H1 (cell line): ENCODE data around the gene VPS37C. TPM values are rescaled to one million over a fixed set of nuclear protein-coding genes. Genes with fewer than 3 reads are reported as not detected.

Experiments used
- CTCF ChIA-PET: fragments of 300-600 bp; sonication (Branson Sonifier 250); formaldehyde crosslinking; loops from one replicate; lab custom pipeline; 2021; ENCODE audit not compliant: partially characterized antibody; lab: Charles Lee
- POLR2A ChIA-PET: fragments of 300-600 bp; sonication (Branson Sonifier 250); formaldehyde crosslinking; loops from one replicate; lab custom pipeline; 2021; ENCODE audit warnings: inconsistent platforms; ENCODE audit not compliant: partially characterized antibody; lab: Charles Lee
- DNase-seq, 2 experiments: peaks; one replicate each; pipeline versions ENCODE4 v3.0.0 to v3.0.0-alpha.2; 2010 to 2022; ENCODE audit warnings: low spot score in 2 of 2, low read depth in 1 of 2, mixed read lengths in 1 of 2
- FAIRE-seq: peaks from 2 replicates; lab custom pipeline; 2011; peaks lifted over from hg19 to GRCh38; lab: Jason Lieb, UNC
- H2AFZ ChIP-seq: 2 replicates; pipeline ENCODE4 v1.8.1; 2012; ENCODE audit warnings: low read length, inconsistent platforms
- H2AK5ac ChIP-seq: 2 replicates; pipeline ENCODE4 v1.6.1; 2013; ENCODE audit warnings: low read depth, low read length
- H2BK120ac ChIP-seq: replicated peaks from 2 replicates; pipeline ENCODE3; 2013; ENCODE audit warnings: low read depth, low read length, inconsistent platforms
- H2BK12ac ChIP-seq: 2 replicates; pipeline ENCODE4 v1.6.1; 2013; ENCODE audit warnings: low read depth, low read length
- H2BK15ac ChIP-seq: 2 replicates; pipeline ENCODE4 v1.6.1; 2013; ENCODE audit warnings: low read length
- H2BK20ac ChIP-seq: 2 replicates; pipeline ENCODE4 v1.6.1; 2013; ENCODE audit warnings: low read length
- H2BK5ac ChIP-seq: 2 replicates; pipeline ENCODE4 v1.6.1; 2013; ENCODE audit warnings: low read depth, low read length
- H3K14ac ChIP-seq: 2 replicates; pipeline ENCODE4 v1.6.1; 2013; ENCODE audit warnings: inconsistent platforms; ENCODE audit not compliant: insufficient read length
- H3K18ac ChIP-seq: 2 replicates; pipeline ENCODE4 v1.6.1; 2013; ENCODE audit warnings: low read length; ENCODE audit errors: extremely low read depth
- H3K23ac ChIP-seq: 2 replicates; pipeline ENCODE4 v1.6.1; 2013; ENCODE audit warnings: inconsistent platforms; ENCODE audit not compliant: insufficient read length
- H3K23me2 ChIP-seq: 2 replicates; pipeline ENCODE4 v1.6.1; 2013; ENCODE audit warnings: low read depth, low read length
- H3K27ac ChIP-seq: 2 replicates; pipeline ENCODE4 v1.6.1; 2011; ENCODE audit warnings: low read depth, low read length, inconsistent platforms
- H3K27me3 ChIP-seq, 4 experiments: replicated peaks in 1 of 4; 1 replicate in 1 of 4; 2 replicates in 3 of 4; pipeline versions ENCODE4 v1.6.1 to v1.8.1; 2011 to 2013; ENCODE audit warnings: low read length in 3 of 4, mild to moderate bottlenecking in 3 of 4, inconsistent platforms in 2 of 4, mixed read lengths in 2 of 4, moderate library complexity in 1 of 4; ENCODE audit not compliant: control insufficient read depth in 3 of 4, insufficient read depth in 3 of 4; ENCODE audit errors: extremely low read depth in 1 of 4
- H3K36me3 ChIP-seq, 4 experiments: 2 replicates each; pipeline versions ENCODE4 v1.6.1 to v1.8.1; 2011 to 2013; ENCODE audit warnings: mild to moderate bottlenecking in 4 of 4, low read length in 3 of 4, moderate library complexity in 2 of 4, control low read depth in 1 of 4, inconsistent platforms in 1 of 4; ENCODE audit not compliant: insufficient read depth in 4 of 4, control insufficient read depth in 2 of 4
- H3K4ac ChIP-seq: replicated peaks from 2 replicates; pipeline ENCODE3; 2013; ENCODE audit warnings: low read length, low read depth, mixed read lengths, inconsistent platforms; ENCODE audit not compliant: insufficient read length
- H3K4me1 ChIP-seq, 4 experiments: replicated peaks in 1 of 4; 1 replicate in 1 of 4; 2 replicates in 3 of 4; pipeline versions ENCODE4 v1.6.1 to v1.8.1; 2011 to 2013; ENCODE audit warnings: low read length in 3 of 4, inconsistent platforms in 2 of 4, mixed read lengths in 1 of 4; ENCODE audit not compliant: insufficient read depth in 4 of 4, control insufficient read depth in 3 of 4
- H3K4me2 ChIP-seq, 2 experiments: 2 replicates each; pipeline versions ENCODE4 v1.6.1 to v1.8.1; 2011 to 2013; ENCODE audit warnings: low read depth in 2 of 2, low read length in 2 of 2, control low read depth in 1 of 2, inconsistent platforms in 1 of 2, mild to moderate bottlenecking in 1 of 2; ENCODE audit not compliant: insufficient read depth in 1 of 2
- H3K4me3 ChIP-seq, 4 experiments: fragments of 200-600, 300-600 bp in 1 of 4; sonication (generic), shearing (Covaris generic), sonication (Bioruptor Twin) in 1 of 4; 2 replicates each; pipeline versions ENCODE4 v1.5.1 to v1.8.1; 2011 to 2016; ENCODE audit warnings: low read length in 4 of 4, low read depth in 3 of 4, control low read depth in 2 of 4, inconsistent platforms in 2 of 4, mild to moderate bottlenecking in 2 of 4, mixed read lengths in 1 of 4, moderate library complexity in 1 of 4; ENCODE audit not compliant: insufficient read depth in 2 of 4; ENCODE audit errors: extremely low read depth in 1 of 4
- H3K56ac ChIP-seq: replicated peaks from 2 replicates; pipeline ENCODE3; 2013; ENCODE audit warnings: low read depth, mild to moderate bottlenecking, mixed read lengths, low read length, inconsistent platforms; ENCODE audit not compliant: insufficient read length
- H3K79me1 ChIP-seq: 2 replicates; pipeline ENCODE4 v1.6.1; 2013; ENCODE audit warnings: low read depth, low read length, control low read depth
- H3K79me2 ChIP-seq, 2 experiments: 2 replicates each; pipeline versions ENCODE4 v1.6.1 to v1.8.1; 2012 to 2013; ENCODE audit warnings: low read length in 2 of 2, mild to moderate bottlenecking in 2 of 2, inconsistent platforms in 1 of 2; ENCODE audit not compliant: insufficient read depth in 2 of 2, control insufficient read depth in 1 of 2
- H3K9ac ChIP-seq, 4 experiments: replicated peaks in 1 of 4; 1 replicate in 1 of 4; 2 replicates in 3 of 4; pipeline versions ENCODE4 v1.6.1 to v1.8.1; 2011 to 2013; ENCODE audit warnings: low read depth in 3 of 4, low read length in 3 of 4, control low read depth in 2 of 4, mild to moderate bottlenecking in 2 of 4, moderate library complexity in 2 of 4, inconsistent platforms in 1 of 4; ENCODE audit errors: extremely low read depth in 1 of 4
- H3K9me3 ChIP-seq, 2 experiments: 2 replicates each; pipeline versions ENCODE4 v1.6.1 to v1.8.1; 2012 to 2013; ENCODE audit warnings: mild to moderate bottlenecking in 2 of 2, moderate library complexity in 2 of 2, control low read depth in 1 of 2, inconsistent platforms in 1 of 2, low read depth in 1 of 2, low read length in 1 of 2, mixed read lengths in 1 of 2; ENCODE audit not compliant: insufficient read depth in 2 of 2
- H4K20me1 ChIP-seq, 2 experiments: replicated peaks in 1 of 2; 2 replicates each; pipeline versions ENCODE3 to v1.8.1; 2011 to 2013; ENCODE audit warnings: inconsistent platforms in 2 of 2, low read length in 2 of 2, mild to moderate bottlenecking in 1 of 2; ENCODE audit not compliant: insufficient read depth in 2 of 2, control insufficient read depth in 1 of 2
- H4K5ac ChIP-seq: 2 replicates; pipeline ENCODE4 v1.6.1; 2013; ENCODE audit warnings: low read length, low read depth, mixed read lengths, inconsistent platforms; ENCODE audit not compliant: insufficient read length
- H4K8ac ChIP-seq: 2 replicates; pipeline ENCODE4 v1.8.0; 2013; ENCODE audit warnings: mild to moderate bottlenecking, moderate library complexity, low read length, inconsistent platforms; ENCODE audit not compliant: insufficient read depth; ENCODE audit errors: extremely low read depth
- H4K91ac ChIP-seq: replicated peaks from 2 replicates; pipeline ENCODE3; 2013; ENCODE audit warnings: low read length, mixed read lengths, inconsistent platforms; ENCODE audit not compliant: insufficient read length
- ATF3 ChIP-seq: IDR thresholded peaks from 2 replicates; pipeline ENCODE4 v1.6.1; 2011; ENCODE audit warnings: low read depth, mild to moderate bottlenecking, low read length; ENCODE audit not compliant: insufficient read depth
- BACH1 ChIP-seq: IDR thresholded peaks from 2 replicates; pipeline ENCODE4 v1.6.1; 2012; ENCODE audit warnings: low read length, improper control_type of control experiment
- CHD2 ChIP-seq: IDR thresholded peaks from 2 replicates; pipeline ENCODE4 v1.6.1; 2012; ENCODE audit warnings: low read length, improper control_type of control experiment
- JUND ChIP-seq: IDR thresholded peaks from 2 replicates; pipeline ENCODE4 v1.6.1; 2011; ENCODE audit warnings: mild to moderate bottlenecking, improper control_type of control experiment, low read length
- KDM1A ChIP-seq: fragments of 200-600, 300-600 bp; sonication (generic); IDR thresholded peaks from 2 replicates; pipeline ENCODE4 v1.7.1; 2016; ENCODE audit warnings: mild to moderate bottlenecking, low read length, borderline replicate concordance
- RFX5 ChIP-seq: IDR thresholded peaks from 2 replicates; pipeline ENCODE4 v1.6.1; 2011; ENCODE audit warnings: low read depth, low read length, improper control_type of control experiment, borderline replicate concordance
- WGBS, 2 experiments: shearing (Covaris generic) in 1 of 2; methylation state at CpG; one replicate each; pipeline versions ENCODE4 v1.1.6 to v1.1.7; 2013 to 2015; ENCODE audit warnings: low lambda C conversion rate in 2 of 2, mixed read lengths in 2 of 2, inconsistent platforms in 1 of 2, low coverage in 1 of 2, missing lambda C conversion rate in 1 of 2; ENCODE audit not compliant: insufficient replicate concordance in 2 of 2, insufficient coverage in 1 of 2, insufficient read length in 1 of 2; ENCODE audit errors: extremely low coverage in 1 of 2, missing lambda C conversion rate in 1 of 2; 5-methylcytosine and 5-hydroxymethylcytosine counted together
- polyA plus RNA-seq, 7 experiments: library from polyadenylated mRNA; depleted of rRNA in 3 of 7; stranded (reverse) in 5 of 7; unstranded in 2 of 7; fragments of >200 nt in 5 of 7; fragments of 200-250 nt in 2 of 7; gene quantifications; 1 replicate in 5 of 7; 2 replicates in 1 of 7; 4 replicates in 1 of 7; pipeline versions ENCODE4 v1.2.1 to v1.2.3, GENCODE V29; 2011 to 2013; ENCODE audit warnings: missing spikeins in 2 of 7, mixed read lengths in 2 of 7
- total RNA-seq: library from RNA; stranded (reverse); fragmentation: NEBNext Ultra II Directional; extraction: Animal tissue kit (Norgen Biotek cat#: 25700); gene quantifications from 2 replicates; pipeline ENCODE4 v1.2.1, GENCODE V29; 2021
- TF ChIP-seq, protein P1 (sequence below): IDR thresholded peaks from 2 replicates; pipeline ENCODE4 v1.6.1; 2011; ENCODE audit warnings: low read length, improper control_type of control experiment
- TF ChIP-seq, protein P2 (sequence below): IDR thresholded peaks from 2 replicates; pipeline ENCODE4 v1.6.1; 2012; ENCODE audit warnings: low read length, inconsistent platforms

The VPS37C gene
- total and polyA plus RNA-seq, 2 of the 8 experiments (the other 6 are each of a cell fraction or from before 2014, with no cell fraction given) = 12.9 to 21.0 TPM

DNA sequence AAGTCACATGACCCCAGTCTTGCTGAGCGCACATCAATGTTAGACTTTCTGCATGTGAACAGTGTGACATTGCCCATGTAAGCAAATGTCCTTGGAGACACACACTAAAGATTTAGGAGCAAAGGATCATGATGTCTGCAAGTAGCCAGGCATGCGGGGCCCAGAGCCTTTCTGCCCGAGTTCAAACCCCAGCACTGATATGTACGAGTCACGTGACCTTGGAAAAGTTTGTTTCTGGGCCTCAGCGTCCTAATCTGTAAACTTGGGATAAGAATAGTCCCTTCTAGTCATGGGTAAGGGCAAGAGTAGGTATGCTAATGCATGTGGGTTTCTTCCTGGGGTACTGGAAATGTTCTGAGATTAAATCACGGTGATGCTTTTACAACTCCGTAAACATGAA, 25.3 kb upstream of the VPS37C start:
- Histone ChIP-seq H3K56ac (no peak overlapping the region), H2BK5ac (no peak overlapping the region), H3K27ac (no peak overlapping the region), H2BK12ac (no peak overlapping the region), H4K20me1 (no peaks in the 10 kb centered on the region), H2AFZ (peak overlapping the region; percentile 30; the same call in 1 of the 2 replicates), H3K23me2 (no peaks in the 10 kb centered on the region), H3K14ac (no peak overlapping the region), H3K9ac (no peak overlapping the region), H2BK20ac (no peak overlapping the region), H4K5ac (no peak overlapping the region), H2AK5ac (no peak overlapping the region), H4K8ac (no peak overlapping the region), H3K4me2 (no peak overlapping the region), H3K27me3 (no peaks in the 10 kb centered on the region), H3K4me3 (no peak overlapping the region), H2BK15ac (no peak overlapping the region), H3K18ac (no peak overlapping the region), H3K36me3 (no peaks in the 10 kb centered on the region), H3K4me1 (no peaks in the 10 kb centered on the region), H2BK120ac (no peak overlapping the region), H3K4ac (no peak overlapping the region), H3K9me3 (no peaks in the 10 kb centered on the region), H3K23ac (no peak overlapping the region), H3K79me2 (no peaks in the 10 kb centered on the region), H4K91ac (no peak overlapping the region), H3K79me1 (no peaks in the 10 kb centered on the region)
- ChIA-PET POLR2A (no interaction called here), CTCF (interaction anchor here (0.8 to 5.0 kb wide), 29 partner anchors 8 to 246 kb away, joined by 3 to 38 read pairs (median 5); partner anchors contain the start of genes CD6 and VPS37C)
- no peak for DNase-seq
- FAIRE-seq = no peak
- WGBS, 2 experiments = 95% methylated on average over 8 of the region's 8 CpGs; no CpG with 5 or more reads in 1 of the 2 experiments
- TF ChIP-seq JUND = no peak
- no peak for TF ChIP-seq BACH1
- TF ChIP-seq, protein P1, sequence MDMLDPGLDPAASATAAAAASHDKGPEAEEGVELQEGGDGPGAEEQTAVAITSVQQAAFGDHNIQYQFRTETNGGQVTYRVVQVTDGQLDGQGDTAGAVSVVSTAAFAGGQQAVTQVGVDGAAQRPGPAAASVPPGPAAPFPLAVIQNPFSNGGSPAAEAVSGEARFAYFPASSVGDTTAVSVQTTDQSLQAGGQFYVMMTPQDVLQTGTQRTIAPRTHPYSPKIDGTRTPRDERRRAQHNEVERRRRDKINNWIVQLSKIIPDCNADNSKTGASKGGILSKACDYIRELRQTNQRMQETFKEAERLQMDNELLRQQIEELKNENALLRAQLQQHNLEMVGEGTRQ = no peak
- TF ChIP-seq, protein P2, sequence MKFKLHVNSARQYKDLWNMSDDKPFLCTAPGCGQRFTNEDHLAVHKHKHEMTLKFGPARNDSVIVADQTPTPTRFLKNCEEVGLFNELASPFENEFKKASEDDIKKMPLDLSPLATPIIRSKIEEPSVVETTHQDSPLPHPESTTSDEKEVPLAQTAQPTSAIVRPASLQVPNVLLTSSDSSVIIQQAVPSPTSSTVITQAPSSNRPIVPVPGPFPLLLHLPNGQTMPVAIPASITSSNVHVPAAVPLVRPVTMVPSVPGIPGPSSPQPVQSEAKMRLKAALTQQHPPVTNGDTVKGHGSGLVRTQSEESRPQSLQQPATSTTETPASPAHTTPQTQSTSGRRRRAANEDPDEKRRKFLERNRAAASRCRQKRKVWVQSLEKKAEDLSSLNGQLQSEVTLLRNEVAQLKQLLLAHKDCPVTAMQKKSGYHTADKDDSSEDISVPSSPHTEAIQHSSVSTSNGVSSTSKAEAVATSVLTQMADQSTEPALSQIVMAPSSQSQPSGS = no peak
- no peak for TF ChIP-seq KDM1A
- TF ChIP-seq ATF3 = no peak
- TF ChIP-seq RFX5 = no peak
- TF ChIP-seq CHD2 = no peak
